Inferior parietal cortex (tissue), 1 donor: ENCODE measurements around the gene MIGA2.
A peak's percentile ranks its signal among the peaks of the same experiment; 100 is the strongest.
"Not testable (repeated sequence)": the region's sequence is repeated elsewhere in the genome, so short reads cannot be mapped to it uniquely, and the experiment has no call there.

Experiments used
- DNase-seq: peaks from one replicate; pipeline ENCODE4 v3.0.0-alpha.2; 2016; ENCODE audit errors: extremely low spot score

Gene MIGA2

GRCh38 chr9:129097671-129098306 is 61.4 kb downstream of the MIGA2 start:
- no peak for DNase-seq

- DNase-seq, result no peak
Observed at GRCh38 chr9:129098328-129098727, 61.9 kb downstream of the MIGA2 start.

- no peak for DNase-seq
Observed at GRCh38 chr9:129100383-129101169, 64.2 kb downstream of the MIGA2 start.

GRCh38 chr9:129101279-129101678 is 64.9 kb downstream of the MIGA2 start:
- no peak for DNase-seq

- DNase-seq, result no peak
Observed at GRCh38 chr9:129102095-129102525, 65.7 kb downstream of the MIGA2 start.

GRCh38 chr9:129102791-129103594 is 66.6 kb downstream of the MIGA2 start:
- DNase-seq, result no peak

GRCh38 chr9:129103595-129103965 is 67.2 kb downstream of the MIGA2 start:
- no peak for DNase-seq

GRCh38 chr9:129104051-129104450 is 67.6 kb downstream of the MIGA2 start:
- no peak for DNase-seq

GRCh38 chr9:129105857-129106694 is 69.7 kb downstream of the MIGA2 start:
- no peak for DNase-seq

GRCh38 chr9:129107651-129108050 is 71.2 kb downstream of the MIGA2 start:
- no peak for DNase-seq

GRCh38 chr9:129108083-129108804 is 71.8 kb downstream of the MIGA2 start:
- no peak for DNase-seq

GRCh38 chr9:129108805-129109536 is 72.5 kb downstream of the MIGA2 start:
- no peak for DNase-seq

- no peak for DNase-seq
Observed at GRCh38 chr9:129109537-129109903, 73.1 kb downstream of the MIGA2 start.

GRCh38 chr9:129109952-129110739 is 73.7 kb downstream of the MIGA2 start:
- DNase-seq, result no peak

- DNase-seq, result peak; percentile 86
Observed at GRCh38 chr9:129110740-129111527, 74.5 kb downstream of the MIGA2 start, which contains the start of the genes CRAT and PTPA. Gene CRAT (minus strand): TSS chr9:129110793. CDS start chr9:129110509, 284 bp downstream. Gene PTPA (plus strand): TSS chr9:129111415. CDS start chr9:129111601, 186 bp downstream.

- DNase-seq, result no peak
Observed at GRCh38 chr9:129111528-129112151, 75.2 kb downstream of the MIGA2 start.

GRCh38 chr9:129112526-129112925 is 76.1 kb downstream of the MIGA2 start:
- not testable (repeated sequence) for DNase-seq
